Activated CD8-positive, alpha-beta memory T cell treated with anti-CD3 and anti-CD28 coated beads for 36 hours (primary cell): ENCODE measurements around the gene CEP72. TPM values are rescaled to one million over a fixed set of nuclear protein-coding genes. Genes with fewer than 3 reads are reported as not detected.

Experiments used
- CTCF ChIA-PET: fragments of 350-600 bp; sonication (Branson Sonifier 250); formaldehyde crosslinking; loops from one replicate; lab custom pipeline; 2021; ENCODE audit warnings: antibody characterized with exemption; lab: Charles Lee
- POLR2A ChIA-PET: fragments of 350-600 bp; sonication (Branson Sonifier 250); formaldehyde crosslinking; loops from one replicate; lab custom pipeline; 2021; ENCODE audit warnings: antibody characterized with exemption; lab: Charles Lee
- total RNA-seq, 2 experiments: library from RNA; stranded (reverse); gene quantifications; one replicate each; pipeline ENCODE4 v1.2.3, GENCODE V29; 2021

Gene CEP72
- total RNA-seq, 2 experiments from 2014 or later: 21.5 to 23.1 TPM

DNA sequence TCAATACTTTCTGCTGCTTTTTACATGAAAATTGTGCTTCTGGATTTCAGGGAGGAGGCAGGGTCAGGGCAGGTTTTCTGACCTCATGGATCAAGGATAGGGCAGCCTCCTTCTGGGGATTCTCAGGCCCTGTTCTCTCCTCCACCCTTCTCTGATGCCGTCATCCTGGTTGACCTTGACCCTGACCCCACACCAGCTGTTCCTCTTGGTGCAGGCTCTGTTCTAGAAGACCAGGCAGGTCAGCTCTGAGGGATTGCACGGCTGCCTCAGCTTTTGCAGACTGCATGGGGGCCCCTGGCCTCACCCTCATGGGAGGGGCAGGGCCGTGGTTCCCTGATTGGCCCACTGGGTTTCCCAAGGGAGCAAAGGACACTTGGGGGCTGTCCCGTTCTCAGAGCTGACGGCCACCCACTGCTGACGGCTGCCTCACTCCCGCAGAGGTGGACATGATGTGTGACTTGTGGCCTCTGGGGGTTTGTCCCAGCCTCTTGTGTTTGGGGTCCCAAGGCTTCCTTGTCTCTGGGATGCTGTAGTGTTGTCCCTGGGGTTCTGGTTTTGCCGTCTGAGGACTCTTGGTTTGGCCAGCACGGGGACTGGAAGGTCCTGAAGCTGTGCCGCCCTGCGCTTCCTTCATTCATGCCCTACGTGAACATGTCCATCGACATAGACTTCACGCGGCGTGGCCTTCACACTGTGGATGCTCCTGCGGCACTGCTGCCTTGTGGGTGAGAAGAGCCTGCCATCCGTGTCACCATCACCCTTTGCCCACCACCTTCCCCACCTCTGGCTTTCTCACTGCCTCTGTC lies 34.5 kb downstream of the CEP72 start:
- CTCF ChIA-PET: no interaction called here
- POLR2A ChIA-PET: no interaction called here

DNA sequence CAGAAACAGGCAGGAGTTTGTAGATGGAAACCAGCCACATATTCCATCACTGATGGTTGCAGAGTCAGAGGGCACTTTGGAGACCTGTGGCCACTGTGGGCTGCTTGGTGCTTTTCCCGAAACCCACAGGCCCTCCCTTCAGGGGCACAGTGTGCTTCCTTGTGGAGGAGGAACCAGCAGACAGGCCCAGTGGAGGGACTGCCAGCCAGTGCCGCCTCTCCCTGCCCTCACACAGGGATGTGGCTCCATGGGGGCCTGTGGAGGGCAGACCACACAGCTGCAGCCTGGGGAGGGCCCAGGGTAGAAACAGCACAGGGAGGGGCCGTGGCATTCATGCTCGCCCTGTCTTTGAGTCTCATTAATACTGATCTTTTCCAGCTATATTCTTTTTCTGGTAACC lies 35.2 kb downstream of the CEP72 start:
- CTCF ChIA-PET: no interaction called here
- POLR2A ChIA-PET: no interaction called here

DNA sequence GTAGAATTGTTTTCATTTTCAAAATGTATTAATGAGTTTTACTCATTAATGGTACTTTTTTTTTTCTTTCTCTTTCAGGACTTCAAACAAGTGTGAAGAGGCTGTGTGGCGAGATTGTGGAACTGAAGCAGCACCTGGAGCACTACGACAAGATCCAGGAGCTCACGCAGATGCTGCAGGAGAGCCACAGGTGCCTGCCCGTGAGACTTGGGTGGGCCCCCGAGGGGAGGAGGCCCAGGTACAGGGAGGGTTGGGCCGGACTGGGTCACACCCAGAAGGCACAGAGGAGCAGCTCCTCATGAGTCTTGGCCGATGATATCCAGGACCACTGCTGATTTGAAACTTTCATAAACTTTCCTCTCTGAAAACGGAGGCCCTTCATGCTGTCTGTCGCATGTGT lies 35.6 kb downstream of the CEP72 start:
- POLR2A ChIA-PET: no interaction called here
- CTCF ChIA-PET: interaction anchor here (0.6 kb wide), 1 partner anchor 192 kb away, joined by 3 read pairs; no protein-coding TSS in a partner anchor

DNA sequence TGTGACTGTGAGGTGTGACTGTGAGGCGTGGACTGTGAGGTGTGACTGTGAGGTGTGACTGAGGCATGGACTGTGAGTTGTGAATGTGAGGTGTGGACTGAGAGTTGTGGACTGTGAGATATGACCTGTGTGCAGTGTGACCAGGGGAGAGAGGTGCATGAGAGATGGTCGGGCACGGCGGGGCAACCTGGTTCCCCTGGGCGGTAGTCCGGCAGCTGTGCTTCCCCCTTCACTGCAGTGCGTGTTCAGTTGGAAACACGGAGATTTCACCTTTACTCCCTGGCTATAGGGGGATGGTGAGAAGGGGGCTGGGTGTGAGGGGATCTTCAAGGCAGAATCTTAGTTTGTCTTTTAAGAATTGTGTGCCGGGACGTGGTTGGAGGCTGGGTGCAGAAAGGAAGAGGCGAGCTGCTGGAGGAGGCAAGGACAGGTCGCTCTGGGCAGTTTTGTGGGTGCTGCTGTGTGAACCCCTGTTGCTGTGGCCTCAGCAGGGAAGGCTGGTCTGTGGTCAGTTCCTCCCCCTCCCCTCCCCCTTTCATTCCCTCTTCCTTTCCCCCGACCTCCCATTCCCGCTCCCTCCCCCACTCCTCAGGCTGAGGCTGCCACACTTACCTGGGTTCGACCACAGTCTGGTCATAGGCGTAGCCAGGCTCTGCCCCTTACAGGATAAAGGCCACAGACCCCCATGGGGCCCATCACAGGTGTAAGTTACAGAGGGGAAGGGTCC lies 39.3 kb downstream of the CEP72 start:
- ChIA-PET CTCF (no interaction called here), POLR2A (no interaction called here)

DNA sequence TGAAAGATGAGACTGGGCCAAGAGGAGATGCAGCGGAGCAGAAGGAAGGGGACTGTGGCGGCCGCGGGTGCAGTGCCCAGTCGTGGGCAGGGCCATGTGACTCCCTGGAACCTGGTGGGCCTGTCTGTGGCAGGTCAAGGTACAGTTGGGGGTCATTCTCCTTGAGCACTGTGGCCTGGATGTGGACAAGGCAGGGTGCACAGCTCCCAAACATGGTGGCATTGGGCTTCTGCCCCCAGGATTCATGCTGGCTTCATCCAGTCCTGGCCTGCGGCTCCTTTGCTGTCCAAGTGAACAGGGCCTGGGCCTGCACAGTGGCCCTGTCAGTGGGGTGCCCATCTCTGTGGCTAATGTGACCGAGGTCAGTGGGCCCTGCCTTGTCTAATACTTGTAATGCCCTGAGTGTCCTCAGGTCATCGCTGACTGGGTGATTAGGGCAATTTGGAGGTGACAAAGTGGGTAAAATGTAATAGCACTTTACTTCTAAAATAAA lies 39.9 kb downstream of the CEP72 start:
- CTCF ChIA-PET: no interaction called here
- POLR2A ChIA-PET: no interaction called here

DNA sequence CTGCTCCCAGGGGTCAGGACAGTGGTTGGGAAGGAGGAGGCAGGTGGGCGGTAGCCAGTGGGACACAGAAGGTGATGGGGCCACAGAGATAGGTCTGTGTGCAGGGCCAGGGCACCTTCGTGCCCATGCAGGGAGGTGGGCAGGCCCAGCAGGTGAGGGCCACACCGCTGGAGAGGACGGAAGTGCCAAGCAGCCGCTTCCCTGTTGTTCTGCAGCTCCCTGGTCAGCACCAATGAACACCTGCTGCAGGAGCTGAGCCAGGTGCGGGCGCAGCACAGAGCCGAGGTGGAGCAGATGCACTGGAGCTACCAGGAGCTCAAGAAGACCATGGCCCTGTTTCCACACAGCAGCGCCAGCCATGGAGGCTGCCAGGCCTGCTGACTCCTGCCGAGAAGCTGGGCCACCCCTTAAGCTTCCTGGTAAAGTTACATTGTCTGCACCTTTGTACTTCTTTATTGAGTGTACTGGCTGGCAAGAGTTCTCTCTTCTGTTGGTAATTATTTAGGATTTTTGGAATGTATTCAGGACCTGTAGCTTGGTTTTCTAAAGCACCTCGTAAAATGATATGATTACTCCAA lies 40.7 kb downstream of the CEP72 start:
- POLR2A ChIA-PET: no interaction called here
- CTCF ChIA-PET: interaction anchor here (1.3 to 2.0 kb wide), 2 partner anchors 9 to 16 kb away, joined by 3 to 8 read pairs; no protein-coding TSS in a partner anchor

DNA sequence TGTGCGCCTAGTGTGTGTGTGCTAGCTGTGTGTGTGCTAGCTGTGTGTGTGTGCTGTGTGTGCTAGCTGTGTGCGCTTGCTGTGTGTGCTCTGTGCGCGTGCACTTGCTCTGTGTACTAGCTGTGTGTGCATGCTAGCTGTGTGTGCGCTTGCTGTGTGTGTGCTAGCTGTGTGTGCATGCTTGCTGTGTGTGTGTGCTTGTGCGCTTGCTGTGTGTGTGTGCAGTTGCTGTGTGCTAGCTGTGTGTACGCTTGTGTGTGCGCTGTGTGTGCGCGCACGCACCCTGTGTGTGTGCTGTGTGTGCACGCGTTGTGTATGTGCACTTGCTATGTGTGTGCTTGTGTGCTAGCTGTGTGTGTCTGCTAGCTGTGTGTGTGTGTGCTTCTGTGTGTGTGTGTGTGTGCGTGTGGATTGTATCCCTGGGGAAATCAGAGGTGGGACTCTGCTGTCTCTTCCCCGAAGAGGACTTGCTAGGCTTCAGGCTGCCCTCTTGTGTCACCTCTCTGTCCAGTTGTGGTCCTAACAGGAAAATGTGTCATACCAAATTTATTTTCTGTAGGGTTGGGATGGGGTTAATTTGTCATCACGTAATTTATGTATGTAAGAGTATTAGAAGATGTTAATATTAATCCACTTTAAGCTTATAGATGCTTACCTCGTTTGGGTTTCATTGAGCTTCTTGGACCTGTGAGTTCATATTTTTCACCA lies 42.1 kb downstream of the CEP72 start:
- CTCF ChIA-PET: interaction anchor here (1.3 to 2.0 kb wide), 2 partner anchors 7 to 15 kb away, joined by 3 to 8 read pairs; no protein-coding TSS in a partner anchor
- POLR2A ChIA-PET: no interaction called here

DNA sequence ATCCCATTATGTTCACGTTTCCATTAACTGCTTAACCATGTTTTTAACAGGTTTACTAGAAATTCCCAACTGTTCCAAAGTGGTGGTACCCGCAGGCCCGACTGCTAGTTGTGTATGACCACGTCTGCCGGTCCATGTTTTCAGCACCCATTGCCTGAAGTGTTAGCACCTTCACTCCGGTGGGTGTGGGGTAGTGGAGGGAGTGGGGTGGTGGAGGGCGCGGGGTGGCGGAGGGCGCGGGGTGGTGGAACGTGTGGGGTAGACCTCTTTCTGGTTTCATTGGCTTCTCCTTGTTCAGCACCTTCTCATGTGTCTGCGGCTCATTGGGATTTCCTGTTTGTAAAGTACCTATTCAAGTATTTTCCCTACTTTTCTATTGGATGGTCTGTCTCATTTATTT lies 43.3 kb downstream of the CEP72 start:
- ChIA-PET CTCF (no interaction called here), POLR2A (no interaction called here)

DNA sequence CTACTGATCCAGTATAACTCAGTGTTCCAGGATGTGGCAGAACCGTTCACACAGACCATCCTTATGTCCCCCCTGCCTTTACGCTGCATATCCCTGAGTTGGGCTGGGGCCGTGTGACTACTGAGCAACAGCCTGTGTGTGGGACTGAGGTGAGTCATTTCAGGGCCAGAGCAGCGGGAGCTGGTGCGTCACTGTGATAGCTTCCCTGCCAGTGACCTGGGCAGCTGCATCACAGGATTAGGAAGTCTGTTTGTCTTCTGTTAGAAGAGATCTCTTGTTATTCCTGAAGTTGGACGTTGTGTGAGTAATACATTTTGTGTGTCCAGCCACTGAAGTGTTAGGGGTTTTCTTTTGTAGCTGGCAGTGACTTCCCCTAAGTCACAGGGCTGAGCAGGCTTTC lies 45.4 kb downstream of the CEP72 start:
- ChIA-PET POLR2A (no interaction called here), CTCF (no interaction called here)

DNA sequence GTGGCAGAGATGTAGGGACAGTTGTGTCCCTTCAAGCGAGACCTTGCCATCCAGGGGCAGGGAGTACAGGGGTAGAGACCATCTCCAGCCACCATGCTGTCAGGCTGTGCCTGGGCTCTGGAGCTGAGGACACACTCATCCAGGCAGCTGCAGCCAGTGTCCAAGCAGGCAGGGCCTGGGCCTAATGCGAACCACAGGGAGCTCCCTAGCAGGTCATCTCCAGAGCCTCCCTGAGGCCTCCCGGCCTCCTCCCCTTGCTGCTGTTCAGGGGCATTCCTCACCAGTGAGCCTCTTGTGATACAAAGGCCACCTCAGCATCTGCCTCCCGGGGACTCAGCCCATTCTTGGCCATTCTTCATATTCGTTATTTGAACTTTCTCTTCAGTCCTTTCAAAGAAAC lies 46.0 kb downstream of the CEP72 start:
- ChIA-PET CTCF (no interaction called here), POLR2A (no interaction called here)

DNA sequence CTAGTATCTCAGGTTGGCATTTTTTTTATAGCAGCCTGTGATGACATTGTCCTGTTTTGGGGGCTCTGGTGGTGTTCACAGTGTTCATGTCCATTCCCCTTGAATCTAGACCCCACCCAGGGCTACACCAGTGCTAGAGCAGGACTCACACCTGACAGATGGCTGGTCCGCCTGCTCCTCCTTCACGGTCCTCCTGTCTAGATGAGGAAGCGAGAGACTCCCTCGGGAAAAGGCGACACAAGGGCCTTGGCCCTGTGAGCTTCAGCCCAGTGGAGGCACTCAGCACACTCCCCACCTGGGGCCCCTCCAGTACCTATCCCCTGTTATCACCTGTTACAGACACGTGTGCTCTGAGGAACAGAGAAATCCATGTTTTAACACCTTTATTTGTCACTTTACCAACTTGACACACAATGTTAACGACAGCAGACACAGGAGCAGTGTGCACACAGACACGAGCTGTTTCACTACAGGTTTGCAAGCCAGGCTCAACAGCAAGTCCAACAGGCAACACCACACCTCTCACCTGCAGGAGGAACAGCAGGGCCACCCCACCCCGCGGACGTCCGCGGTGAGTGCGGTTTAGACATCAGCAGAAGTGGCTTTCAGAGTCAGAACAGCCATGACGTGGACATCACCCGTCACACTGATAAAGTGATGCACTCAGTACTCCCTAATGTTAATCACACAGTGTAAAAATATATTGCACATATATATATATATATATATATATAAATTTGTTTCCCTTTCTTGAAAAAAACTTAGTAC lies 47.5 kb downstream of the CEP72 start:
- ChIA-PET POLR2A (no interaction called here), CTCF (no interaction called here)

DNA sequence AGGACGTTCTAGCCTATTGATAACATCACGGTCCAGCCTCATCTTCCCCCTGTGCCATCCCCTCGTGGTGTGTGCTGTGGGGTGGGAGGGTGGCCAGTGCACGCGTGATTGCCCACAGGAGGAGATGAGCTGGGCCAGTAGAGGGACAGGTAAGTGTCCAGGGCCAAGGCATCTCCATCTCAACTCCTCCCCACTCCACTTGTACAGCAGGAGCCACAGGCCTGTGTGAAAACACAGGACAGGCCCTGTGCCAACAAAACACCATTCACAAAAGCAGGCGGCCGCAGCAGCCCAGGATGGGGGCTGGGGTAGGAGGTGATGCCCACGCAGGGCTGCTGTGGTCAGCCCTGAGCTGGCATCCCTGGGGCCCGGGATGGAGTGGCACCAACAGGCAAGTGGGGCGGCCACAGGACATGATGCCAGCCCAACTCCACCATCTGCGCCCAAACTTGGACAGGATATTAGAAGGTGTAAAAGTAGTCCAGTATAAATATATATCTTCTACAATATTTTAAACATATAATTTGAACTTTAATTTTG lies 48.4 kb downstream of the CEP72 start:
- ChIA-PET CTCF (no interaction called here), POLR2A (no interaction called here)

DNA sequence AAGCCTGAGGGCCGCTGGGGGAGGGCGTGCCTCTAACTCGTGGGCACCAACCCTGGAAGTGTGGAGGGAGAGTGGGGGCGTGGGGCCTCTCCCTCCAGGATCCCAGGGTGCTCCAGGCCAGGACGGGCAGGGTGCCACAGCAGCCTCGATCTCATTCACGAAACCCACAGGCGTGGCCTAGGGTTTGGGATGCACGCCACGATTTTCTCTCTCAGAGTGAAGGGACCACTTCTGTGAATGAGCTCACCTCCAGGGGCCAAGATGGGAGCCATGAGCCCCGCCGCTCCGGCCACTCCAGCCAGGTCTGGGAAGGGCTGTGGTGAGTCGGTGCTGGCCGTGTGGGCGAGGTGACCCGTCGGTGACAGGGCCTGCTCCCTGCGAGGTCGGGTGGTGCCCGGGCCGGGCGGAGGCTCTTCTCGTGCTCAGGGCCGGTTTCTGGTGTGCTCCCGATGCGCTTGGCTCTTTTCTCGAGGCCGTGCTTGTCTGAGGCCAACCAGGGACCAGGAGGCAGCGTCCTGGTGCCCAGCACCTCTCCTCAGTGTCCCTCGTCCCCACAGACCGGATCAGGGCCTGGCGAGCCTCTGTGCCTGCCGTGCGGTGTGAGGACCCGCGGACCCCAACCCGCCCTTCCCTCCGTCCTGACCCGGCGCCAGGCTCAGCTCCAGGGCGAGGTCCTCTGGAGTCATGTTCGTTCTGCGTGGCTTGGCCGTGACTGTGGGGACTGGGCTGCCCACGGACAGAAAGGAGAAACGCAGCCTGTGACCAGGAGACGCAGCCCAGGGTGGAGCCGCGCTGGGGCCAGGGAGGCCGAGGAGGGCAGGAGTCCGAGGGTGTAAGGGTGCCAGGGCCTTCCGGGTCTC lies 50.0 kb downstream of the CEP72 start:
- ChIA-PET CTCF (interaction anchor here (0.9 kb wide), 1 partner anchor 9 kb away, joined by 3 read pairs; no protein-coding TSS in a partner anchor), POLR2A (no interaction called here)

DNA sequence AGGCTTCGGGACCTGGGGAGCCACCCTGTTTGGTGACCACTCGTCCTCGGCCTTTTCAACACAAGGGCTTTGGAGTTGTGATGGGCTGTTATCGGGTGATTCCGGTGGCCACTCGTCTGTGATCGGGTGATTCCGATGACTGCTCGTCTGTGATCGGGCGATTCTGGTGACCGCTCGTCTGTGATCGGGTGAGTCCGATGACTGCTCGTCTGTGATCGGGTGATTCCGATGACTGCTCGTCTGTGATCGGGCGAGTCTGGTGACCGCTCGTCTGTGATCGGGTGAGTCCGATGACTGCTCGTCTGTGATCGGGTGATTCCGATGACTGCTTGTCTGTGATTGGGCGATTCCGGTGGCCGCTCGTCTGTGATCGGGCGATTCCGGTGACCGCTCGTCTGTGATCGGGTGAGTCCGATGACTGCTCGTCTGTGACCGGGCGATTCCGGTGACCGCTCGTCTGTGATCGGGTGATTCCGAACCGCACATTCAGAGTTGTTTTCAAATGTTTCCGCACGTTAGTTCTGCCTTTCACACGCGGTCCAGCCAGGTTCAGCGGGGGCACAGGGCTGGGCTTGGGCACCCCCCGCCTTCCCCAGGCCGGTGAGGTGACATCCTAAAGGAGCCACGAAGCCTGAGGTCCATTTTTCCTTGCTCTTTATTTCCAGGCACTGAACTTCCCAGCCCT lies 50.8 kb downstream of the CEP72 start:
- POLR2A ChIA-PET: no interaction called here
- CTCF ChIA-PET: no interaction called here

DNA sequence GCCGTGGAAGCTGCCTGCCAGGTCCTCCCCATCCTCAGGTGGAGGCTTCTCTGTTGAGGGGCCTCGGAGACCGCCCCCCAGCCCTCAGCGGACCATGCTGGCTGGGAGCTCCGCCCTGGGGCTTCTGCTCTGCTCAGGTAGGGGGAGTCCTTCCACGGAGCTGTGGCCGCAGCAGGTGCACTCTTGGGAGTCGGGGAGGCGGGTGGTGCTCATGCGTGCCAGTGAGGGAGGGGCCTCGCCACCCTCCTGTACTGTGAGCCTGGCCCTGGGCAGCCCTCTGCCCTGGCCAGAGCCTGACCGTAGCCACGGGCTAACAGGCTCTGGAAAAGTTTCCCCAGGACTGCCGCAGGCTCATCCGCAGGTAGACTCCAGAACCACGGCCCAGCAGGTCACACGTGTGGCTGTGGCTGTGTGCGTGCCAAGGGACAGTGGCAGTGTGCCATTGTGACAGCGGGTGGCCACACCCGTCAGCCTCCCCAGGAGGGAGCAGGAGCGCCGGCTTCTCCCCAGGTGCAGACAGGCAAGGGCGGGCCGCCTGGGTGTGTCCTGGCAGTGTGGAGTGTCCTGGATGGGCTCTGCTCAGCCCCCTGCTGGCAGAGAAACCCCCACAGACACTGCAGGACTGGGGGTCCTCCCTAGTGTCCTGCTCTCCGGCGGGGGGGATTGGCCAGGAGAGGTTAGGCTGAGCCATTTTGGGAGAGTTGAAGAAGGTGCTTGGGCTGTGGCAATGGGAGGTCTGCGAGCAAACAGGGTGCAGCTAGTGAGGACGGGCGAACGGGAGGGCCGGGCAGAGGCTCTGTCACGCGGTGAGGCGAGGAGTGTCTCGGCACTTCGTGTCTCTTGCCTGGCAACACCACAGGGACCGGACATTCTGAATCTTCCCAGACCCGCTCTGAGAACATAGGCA lies 51.5 kb downstream of the CEP72 start:
- CTCF ChIA-PET: no interaction called here

DNA sequence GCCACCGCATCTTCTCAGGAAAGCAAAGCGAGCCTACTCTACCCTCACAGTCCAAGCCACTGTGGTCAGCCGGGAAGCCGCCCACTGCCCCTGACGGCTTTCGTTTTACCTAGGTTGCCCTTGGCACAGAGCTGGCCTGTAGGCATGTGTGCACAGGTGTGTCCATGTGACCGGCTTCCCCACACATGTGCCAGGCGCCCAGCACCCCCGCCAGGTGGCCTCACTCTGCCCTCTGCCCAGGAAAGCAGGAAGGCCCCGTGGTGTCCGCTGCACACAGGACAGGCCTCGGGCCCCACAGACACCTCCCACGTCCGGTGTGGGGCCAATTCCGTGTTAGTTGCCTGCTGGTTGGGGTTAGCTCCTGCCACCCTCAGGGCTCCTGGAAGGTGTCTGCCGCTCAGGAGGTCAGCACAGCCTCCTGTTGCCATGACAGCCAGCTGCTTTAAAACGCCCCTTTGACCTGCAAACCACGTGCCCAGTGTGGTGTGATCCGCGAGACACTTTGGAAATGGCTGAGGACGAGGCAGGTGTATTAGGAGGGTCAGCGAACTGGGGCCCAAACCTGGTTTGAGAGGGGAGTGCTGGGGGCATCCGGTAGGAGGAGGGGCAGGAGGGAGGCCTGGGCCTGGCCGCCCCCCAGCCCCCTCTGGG lies 52.3 kb downstream of the CEP72 start:
- CTCF ChIA-PET: no interaction called here
- POLR2A ChIA-PET: no interaction called here

More for the DNA sequence above, 51.5 kb downstream of the CEP72 start:
- POLR2A ChIA-PET: no interaction called here
